NCI-H345 treated with DMSO at 0.1 percent for 48 hours (cell line): ENCODE measurements around the gene SLCO3A1.

Experiments used
- DNase-seq: peaks from one replicate; lab custom pipeline; 2025; ENCODE audit not compliant: unreplicated experiment; lab: John Stamatoyannopoulos, UW

Gene SLCO3A1

DNA sequence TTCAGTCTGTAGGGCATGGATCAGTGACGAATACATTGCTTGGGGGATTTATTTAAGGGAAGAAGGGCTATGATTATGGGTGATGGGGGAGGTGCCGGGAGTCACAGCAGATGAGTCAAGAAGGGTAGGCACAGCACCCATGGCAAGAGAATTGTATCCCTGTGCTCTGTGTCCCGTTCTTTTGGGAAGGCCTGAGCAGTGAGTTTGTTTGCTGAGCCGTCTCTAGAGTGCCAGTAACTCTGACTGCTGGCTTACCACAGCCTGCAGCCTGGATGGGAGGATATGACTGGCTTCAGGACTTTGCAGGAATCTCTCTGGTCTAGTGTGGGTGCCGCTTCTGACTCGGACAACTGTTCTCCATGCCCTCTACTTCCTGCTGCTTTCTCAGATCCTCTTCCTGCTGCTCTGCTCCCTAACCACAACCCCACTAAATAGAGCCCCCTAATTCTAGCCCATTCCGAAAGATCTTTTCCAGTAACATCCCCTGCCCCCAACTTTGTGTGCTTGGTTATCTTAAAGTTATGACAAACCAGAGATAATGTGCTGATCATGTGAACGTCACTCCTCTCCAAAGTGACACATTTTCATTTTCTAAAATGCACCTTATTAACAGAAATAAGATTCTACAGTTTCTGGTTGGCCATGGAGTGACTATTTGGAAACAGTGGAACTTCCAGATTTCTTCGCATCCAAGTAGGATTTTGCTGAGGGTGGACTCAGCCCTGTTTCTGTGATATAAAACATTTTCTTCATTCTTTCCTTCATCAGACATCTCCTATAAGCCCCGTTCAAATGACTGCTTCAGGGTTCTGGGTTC is 239.0 kb downstream of the SLCO3A1 start:
- DNase-seq: no peak

DNA sequence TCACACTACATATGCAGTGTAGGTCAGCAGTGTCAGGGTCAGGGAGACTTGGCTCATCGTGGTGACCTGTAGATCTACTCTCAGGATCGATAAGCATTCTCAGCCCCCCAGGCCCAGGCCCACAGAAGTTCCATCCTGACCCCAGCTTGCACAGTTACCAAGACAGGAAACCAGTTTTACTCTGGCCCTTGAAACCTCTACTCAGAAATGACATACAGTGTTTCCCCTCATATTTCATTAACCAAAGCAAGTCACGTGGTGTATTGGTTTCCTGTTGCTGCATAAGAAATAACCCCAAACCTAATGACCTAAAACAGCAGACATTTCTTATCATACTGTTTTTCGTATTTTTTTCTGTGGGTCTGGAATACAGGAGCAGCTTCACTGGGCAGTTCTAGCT is 242.2 kb downstream of the SLCO3A1 start:
- no peak for DNase-seq

GRCh38 chr15:92097474-92098178 is 244.1 kb downstream of the SLCO3A1 start:
- DNase-seq: peak; percentile 29

GRCh38 chr15:92098869-92099268 is 245.4 kb downstream of the SLCO3A1 start:
- no peak for DNase-seq

- no peak for DNase-seq
These were observed 246.8 kb downstream of the SLCO3A1 start for GRCh38 chr15:92100301-92100700.

DNA sequence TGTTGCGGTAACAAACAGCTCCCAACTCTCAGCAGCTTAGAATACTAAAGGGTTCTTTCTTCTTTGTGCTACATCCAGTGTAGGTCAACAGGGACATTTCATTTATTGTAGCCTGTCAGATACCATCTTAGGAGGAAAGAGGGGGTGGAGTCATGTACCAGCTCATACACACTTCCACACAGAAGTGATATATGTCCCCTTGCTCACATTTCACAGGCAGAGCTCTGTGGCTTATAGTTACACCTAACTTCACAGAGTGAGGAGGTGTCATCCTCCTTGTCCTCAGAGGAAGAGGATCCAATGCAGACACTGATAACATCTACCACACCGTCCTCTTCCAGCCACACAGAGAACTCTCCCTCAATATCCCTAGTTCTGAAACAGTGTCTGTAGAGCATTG is 247.2 kb downstream of the SLCO3A1 start:
- DNase-seq: no peak

- no peak for DNase-seq
These were observed 248.3 kb downstream of the SLCO3A1 start for GRCh38 chr15:92101708-92102394.

DNA sequence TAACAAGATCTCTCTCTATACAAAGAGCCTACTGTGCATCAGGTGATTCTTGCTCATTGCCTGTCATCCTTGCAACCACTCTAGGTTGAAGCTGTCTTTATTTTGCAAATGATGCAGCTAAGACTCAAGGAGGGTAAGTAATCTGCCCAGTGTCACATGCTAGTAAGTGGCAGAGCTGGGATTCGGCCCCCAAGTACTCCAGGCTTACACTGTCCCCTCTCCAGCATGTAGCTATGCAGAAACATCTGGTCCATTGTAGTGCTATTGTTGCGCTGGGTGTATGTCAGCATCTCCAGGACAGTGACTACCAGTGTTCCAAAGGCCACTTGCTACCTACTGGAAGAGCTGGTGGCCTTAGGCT is 248.9 kb downstream of the SLCO3A1 start:
- DNase-seq: no peak

GRCh38 chr15:92104072-92104471 is 250.6 kb downstream of the SLCO3A1 start:
- DNase-seq: no peak

DNA sequence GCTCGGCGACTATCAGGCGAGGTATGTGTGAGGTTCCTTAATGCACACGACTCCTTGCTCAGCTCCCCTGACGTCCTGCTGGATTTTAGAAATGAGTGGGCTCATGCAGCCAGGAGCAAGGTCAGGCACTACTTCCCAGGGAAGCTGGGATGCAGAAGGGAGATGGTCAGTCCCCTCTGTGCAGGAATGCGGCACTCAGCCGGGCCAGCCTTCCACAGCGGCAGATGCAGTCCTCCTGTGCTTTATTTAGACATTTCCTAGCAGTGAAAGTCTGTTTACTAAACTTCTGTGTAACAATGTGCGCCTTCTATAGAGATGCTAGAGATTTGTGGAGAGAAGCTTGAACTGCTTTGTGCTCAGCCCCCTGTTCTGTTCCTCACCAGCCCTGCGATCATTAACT is 252.1 kb downstream of the SLCO3A1 start:
- no peak for DNase-seq

DNA sequence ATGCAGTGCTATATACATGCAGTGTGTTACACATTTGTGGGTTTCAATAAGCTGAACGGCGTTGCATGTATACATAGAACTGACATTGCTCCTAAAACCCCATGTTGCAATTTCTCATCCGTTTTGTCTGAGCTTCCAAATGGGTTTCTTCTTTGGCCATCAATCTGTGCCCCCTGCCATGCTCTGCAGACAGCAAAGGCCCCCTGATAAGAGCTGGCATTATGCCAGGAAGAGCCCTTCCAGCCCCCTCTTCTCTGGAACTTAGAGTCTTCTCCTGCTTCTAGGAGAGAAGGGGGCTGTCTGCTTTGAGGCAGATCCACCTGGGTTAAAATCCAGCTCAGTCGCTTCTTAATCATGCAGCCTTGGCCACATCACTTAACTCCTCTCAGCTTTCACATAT is 254.0 kb downstream of the SLCO3A1 start:
- peak; percentile 1 for DNase-seq

DNA sequence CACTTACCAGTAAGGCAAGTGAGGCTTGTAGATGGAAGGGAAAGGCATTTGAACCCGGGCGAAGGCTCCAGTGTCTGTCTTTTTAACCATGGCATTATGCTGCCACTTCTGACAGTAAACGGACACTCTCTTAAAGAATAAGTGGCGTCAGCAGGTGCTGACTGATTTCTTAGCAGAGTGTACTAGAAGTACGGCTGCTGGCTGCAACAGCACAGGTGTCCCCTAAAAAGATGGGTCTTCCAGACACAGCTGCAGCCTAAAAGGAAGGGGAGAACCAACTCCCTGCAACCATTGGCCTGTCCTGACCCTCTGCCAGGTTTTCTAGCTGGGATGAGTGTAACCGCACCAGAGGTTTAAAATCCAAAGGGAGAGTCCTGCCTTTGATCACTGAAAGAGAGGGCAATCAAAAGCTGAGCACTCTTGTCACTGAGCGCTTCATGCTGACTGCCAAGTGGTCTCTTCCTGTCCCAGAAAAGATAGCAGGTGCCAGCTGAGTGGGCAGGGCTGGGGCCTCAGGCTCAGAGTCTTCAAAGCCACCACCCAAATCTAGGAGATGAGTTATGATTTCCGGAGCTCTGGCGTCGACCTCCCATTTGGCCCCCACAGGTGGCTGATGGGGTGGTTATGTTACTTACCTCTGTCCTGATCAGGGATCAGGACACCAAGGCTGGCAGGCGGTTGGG is 255.8 kb downstream of the SLCO3A1 start:
- DNase-seq: peak; percentile 80

GRCh38 chr15:92111291-92111690 is 257.8 kb downstream of the SLCO3A1 start:
- DNase-seq: no peak

- no peak for DNase-seq
These were observed 258.2 kb downstream of the SLCO3A1 start for GRCh38 chr15:92111751-92112150.

GRCh38 chr15:92112180-92112579 is 258.7 kb downstream of the SLCO3A1 start:
- DNase-seq: no peak

DNA sequence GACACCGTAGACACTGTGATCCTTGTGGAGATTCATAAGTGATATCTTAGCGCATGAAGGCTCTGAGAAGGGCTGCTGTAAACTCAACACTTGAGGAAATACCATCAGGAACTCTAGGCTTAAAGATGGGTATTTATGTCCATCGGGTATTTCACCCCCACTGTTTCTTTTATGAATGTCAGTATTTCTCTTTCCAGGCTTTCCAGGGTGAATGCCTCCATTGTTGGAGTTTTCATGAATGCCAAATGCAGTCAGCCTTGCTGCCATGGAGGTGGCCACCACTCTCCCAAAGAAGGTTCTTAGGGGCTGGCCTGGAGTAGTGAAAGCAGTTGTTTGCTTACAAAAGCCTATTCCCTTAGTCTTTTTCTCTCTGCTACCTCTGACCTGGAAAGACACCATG is 259.2 kb downstream of the SLCO3A1 start:
- DNase-seq: no peak

DNA sequence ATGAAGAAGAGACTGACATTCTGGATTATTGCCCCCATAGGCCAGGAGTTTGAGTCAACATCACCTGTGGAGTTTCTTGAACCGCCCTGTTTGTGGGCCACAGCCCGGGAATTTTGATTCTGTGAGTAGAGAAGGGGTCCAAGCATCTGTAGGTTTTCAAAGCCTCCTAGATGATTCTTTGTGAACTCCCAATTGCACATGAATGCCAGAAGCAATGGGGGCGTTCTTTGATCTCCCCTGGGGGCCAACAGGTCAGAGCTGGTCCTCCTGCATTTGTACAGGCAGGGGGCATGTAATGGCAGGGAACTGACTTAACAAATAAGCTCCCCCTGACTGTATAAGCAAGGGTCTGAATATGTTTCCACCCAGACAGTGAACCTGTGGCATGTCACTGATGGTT is 260.3 kb downstream of the SLCO3A1 start:
- DNase-seq: no peak

DNA sequence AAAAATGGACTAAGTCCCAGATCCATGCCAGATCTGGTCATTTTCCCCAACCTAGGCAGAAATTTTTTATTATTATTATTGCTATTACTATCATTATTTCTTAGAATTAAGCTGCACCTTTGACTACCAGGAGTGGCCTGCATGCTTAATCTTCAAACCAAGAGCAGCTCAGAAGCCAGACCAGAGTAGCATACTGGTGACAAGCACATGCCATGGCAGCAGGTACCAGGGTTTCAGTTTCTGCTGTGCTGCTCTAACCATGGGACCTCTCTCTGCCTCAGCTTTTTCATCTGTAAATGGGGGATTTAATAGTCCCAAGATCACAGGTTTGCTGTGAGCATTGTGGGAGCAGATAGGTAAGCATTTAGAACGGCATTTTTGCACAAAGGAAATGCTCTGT is 262.3 kb downstream of the SLCO3A1 start:
- DNase-seq: no peak

DNA sequence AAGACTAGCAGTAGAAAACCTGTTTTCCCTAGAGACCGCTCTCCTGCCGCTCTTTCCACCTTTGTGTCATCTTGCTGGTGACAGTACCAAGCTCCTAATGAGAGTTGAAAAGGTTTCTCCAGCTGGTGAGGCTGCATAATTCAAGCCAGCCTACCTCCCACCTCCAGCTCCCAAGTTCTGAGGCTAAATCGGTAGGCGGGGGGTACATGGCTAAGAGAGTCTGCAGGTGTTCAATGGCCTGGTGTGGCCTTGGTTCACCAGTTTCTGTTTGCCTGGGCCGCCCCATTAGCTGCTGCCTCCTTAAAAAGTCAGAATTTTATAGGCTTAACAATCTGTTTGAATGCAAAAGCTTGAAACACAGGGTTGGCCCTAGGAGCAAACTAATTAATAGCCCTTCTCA is 262.8 kb downstream of the SLCO3A1 start:
- no peak for DNase-seq

- no peak for DNase-seq
These were observed 263.8 kb downstream of the SLCO3A1 start for GRCh38 chr15:92117261-92117731.

DNA sequence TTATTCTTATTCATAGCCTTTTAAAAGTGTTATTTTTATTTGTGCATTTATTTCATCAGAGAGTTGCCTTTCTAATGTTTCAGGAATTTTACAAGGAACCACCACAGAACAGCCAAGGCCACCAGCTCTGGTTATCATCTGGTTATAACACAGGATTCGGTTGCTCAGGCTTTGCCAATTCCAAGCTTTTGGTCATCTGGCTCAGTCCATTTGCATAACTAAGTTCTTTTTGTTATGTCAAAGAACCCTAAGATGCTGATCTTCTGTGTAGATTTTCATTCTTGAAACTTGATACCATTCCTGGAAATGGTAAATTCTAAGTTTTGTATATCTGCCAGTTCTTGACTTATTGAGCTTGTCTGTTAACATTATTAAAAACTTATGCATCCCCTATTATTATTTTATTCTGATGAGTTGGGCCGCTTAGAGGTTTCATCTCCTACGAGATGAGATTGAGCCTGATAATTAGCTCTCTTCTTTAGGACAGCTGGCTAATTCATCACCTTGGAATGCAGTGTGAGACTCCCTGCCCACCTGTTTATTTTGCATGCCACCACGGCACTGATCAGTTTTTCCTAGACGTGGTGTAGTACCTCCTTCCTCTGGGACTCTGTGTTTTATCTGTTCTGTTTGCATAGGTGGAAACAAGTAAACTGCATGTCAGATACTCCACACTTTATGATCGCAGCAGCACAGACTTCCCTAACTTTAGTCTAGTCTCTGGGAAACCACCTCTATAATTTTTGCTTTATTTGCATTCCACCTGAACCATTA is 264.8 kb downstream of the SLCO3A1 start:
- no peak for DNase-seq
